Stomach (tissue), 9 donors: Measurements from ENCODE around the gene EPHB4. TPM values are rescaled to one million over a fixed set of nuclear protein-coding genes. Genes with fewer than 3 reads are reported as not detected.
"Not testable (repeated sequence)": the region's sequence is repeated elsewhere in the genome, so short reads cannot be mapped to it uniquely, and the experiment has no call there.

Experiments
- DNase-seq, 2 donors: peaks; one replicate each; pipeline versions ENCODE4 v3.0.0 to v3.0.0-alpha.2; 2013 to 2019
- H3K27ac ChIP-seq, 5 donors: fragments of 200-600 bp in 4 of 5; sonication (generic) in 4 of 5; one replicate each; pipeline ENCODE4 v1.5.1; 2013 to 2019; ENCODE audit warnings: mild to moderate bottlenecking in 1 of 5, moderate library complexity in 1 of 5
- H3K27me3 ChIP-seq, 3 donors: fragments of 200-600 bp; sonication (generic); one replicate each; pipeline ENCODE4 v1.5.1; 2017 to 2019; ENCODE audit warnings: mixed run types in 1 of 3
- H3K36me3 ChIP-seq, 4 donors: fragments of 200-600 bp; sonication (generic); 1 replicate in 3 of 4; 2 replicates in 1 of 4; pipeline ENCODE4 v1.5.1; 2016 to 2019
- H3K4me1 ChIP-seq, 4 donors: fragments of 200-600 bp; sonication (generic); one replicate each; pipeline ENCODE4 v1.5.1; 2016 to 2019
- H3K4me3 ChIP-seq, 4 donors: fragments of 200-600 bp; sonication (generic) in 3 of 4; one replicate each; pipeline ENCODE4 v1.5.1; 2016 to 2019; ENCODE audit warnings: mild to moderate bottlenecking in 1 of 4
- H3K9me3 ChIP-seq, 4 donors: fragments of 200-600 bp; sonication (generic); one replicate each; pipeline ENCODE4 v1.5.1; 2016 to 2019
- EP300 ChIP-seq: sonication (generic); formaldehyde crosslinking; IDR thresholded peaks from one replicate; pipeline ENCODE4 v1.6.1; 2017; ENCODE audit warnings: antibody characterized with exemption
- POLR2A ChIP-seq, 4 donors: fragments of 450-650 bp; IDR thresholded peaks; one replicate each; pipeline ENCODE4 v1.6.1; 2016; ENCODE audit warnings: antibody characterized with exemption in 4 of 4, control low read depth in 2 of 4, mild to moderate bottlenecking in 1 of 4, moderate library complexity in 1 of 4
- POLR2AphosphoS5 ChIP-seq, 3 donors: sonication (generic); formaldehyde crosslinking; IDR thresholded peaks; one replicate each; pipeline ENCODE4 v1.6.1; 2016; ENCODE audit warnings: antibody characterized with exemption in 3 of 3
- WGBS, 5 donors: extraction: QIAGEN DNeasy Blood & Tissue Kit in 3 of 5; methylation state at CpG; one replicate each; pipeline versions ENCODE4 v1.1.5 to v1.1.7; 2013 to 2018; 5-methylcytosine and 5-hydroxymethylcytosine counted together
- intact Hi-C: fragments of 100-400 bp; cut with DNase I; formaldehyde crosslinking; loops from one replicate; pipeline ENCODE4 v1.15.1; 2023; ENCODE audit warnings: low total_unique reads
- polyA plus RNA-seq, 3 donors: library from polyadenylated mRNA; stranded (reverse); fragments of 200-250 nt; gene quantifications; one replicate each; pipeline ENCODE4 v1.2.3, GENCODE V29; 2013
- total RNA-seq, 5 donors: library from RNA; depleted of rRNA; stranded (reverse); fragments of >200 nt; gene quantifications; one replicate each; pipeline versions ENCODE4 v1.1.0 to v1.2.3, GENCODE V29; 2014 to 2016
- TF ChIP-seq, protein P1 (sequence below), 7 experiments: fragments of 450-650 bp in 4 of 7; fragments of 200-600 bp in 3 of 7; sonication (generic) in 3 of 7; IDR thresholded peaks; one replicate each; pipeline ENCODE4 v1.5.1; 2016 to 2019; ENCODE audit warnings: antibody characterized with exemption in 7 of 7, control low read depth in 2 of 7, mild to moderate bottlenecking in 1 of 7
- donor health status: healthy with polysubstance abuse.
- donor health status: Bipolar disorder and iron deficiency.
- donor health status: healthy.

The EPHB4 gene
- total and polyA plus RNA-seq, 8 donors, result 7.3 to 128 (median 33.0) TPM

DNA sequence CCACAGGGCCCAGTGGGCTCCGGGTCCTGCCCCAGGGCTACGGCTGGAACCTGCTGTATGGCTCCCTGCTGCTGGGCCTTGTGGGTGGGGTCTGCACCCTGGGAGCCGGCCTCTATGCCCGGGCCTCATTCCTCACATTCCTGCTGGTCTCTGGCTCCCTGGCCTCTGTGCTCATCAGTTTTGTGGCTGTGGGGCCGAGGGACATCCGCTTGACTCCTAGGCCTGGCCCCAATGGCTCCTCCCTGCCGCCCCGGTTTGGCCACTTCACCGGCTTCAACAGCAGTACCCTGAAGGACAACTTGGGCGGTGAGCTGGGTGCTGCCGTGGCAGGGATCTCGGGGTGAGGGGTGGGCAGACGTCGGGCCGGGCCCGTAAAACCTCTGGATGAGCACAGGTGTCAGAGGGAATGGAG lies 29.6 kb upstream of the EPHB4 start:
- H3K36me3 ChIP-seq, result peaks cover 17 to 59% (median 53%) of the 10 kb centered on the region in 4 donors
- intact Hi-C loops, result loop anchor here (10.0 kb wide), 1 partner anchor 152 kb away; the partner anchor contains the start of gene POP7
- no peak for TF ChIP-seq EP300
- TF ChIP-seq, protein P1, sequence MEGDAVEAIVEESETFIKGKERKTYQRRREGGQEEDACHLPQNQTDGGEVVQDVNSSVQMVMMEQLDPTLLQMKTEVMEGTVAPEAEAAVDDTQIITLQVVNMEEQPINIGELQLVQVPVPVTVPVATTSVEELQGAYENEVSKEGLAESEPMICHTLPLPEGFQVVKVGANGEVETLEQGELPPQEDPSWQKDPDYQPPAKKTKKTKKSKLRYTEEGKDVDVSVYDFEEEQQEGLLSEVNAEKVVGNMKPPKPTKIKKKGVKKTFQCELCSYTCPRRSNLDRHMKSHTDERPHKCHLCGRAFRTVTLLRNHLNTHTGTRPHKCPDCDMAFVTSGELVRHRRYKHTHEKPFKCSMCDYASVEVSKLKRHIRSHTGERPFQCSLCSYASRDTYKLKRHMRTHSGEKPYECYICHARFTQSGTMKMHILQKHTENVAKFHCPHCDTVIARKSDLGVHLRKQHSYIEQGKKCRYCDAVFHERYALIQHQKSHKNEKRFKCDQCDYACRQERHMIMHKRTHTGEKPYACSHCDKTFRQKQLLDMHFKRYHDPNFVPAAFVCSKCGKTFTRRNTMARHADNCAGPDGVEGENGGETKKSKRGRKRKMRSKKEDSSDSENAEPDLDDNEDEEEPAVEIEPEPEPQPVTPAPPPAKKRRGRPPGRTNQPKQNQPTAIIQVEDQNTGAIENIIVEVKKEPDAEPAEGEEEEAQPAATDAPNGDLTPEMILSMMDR (IDR thresholded peaks at IDR 0.05), result no peak
- TF ChIP-seq POLR2A (IDR thresholded peaks at IDR 0.05), result no peak
- TF ChIP-seq POLR2AphosphoS5 (IDR thresholded peaks at IDR 0.05), result no peak

GRCh38 chr7:100855515-100855914 lies 28.2 kb upstream of the EPHB4 start:
- WGBS, 5 donors, result 84 to 95% (median 92%) methylated on average over 9 to 10 of the region's 10 CpGs
- TF ChIP-seq EP300, result no peak
- no peak for TF ChIP-seq POLR2A (IDR thresholded peaks at IDR 0.05)
- TF ChIP-seq, protein P1 (IDR thresholded peaks at IDR 0.05), result no peak
- no peak for TF ChIP-seq POLR2AphosphoS5 (IDR thresholded peaks at IDR 0.05)
- H3K4me3 ChIP-seq, result no peak overlapping the region
- H3K27ac ChIP-seq, result no peak overlapping the region
- H3K9me3 ChIP-seq, result no peaks in the 10 kb centered on the region
- no peaks in the 10 kb centered on the region for H3K27me3 ChIP-seq
- peaks cover 7 to 45% (median 40%) of the 10 kb centered on the region in 4 donors for H3K36me3 ChIP-seq
- H3K4me1 ChIP-seq, result peaks cover 17 to 30% (median 24%) of the 10 kb centered on the region in 4 donors
- intact Hi-C loops, result loop anchor here (10.0 kb wide), 1 partner anchor 151 kb away; the partner anchor contains the start of gene POP7
- DNase-seq, result no peak

More for the DNA sequence above, 29.6 kb upstream of the EPHB4 start:
- 96% methylated on average over 16 of the region's 16 CpGs; no CpG with 5 or more reads in 1 of the 5 donors for WGBS, 5 donors
- Histone ChIP-seq H3K27ac (no peak overlapping the region), H3K4me1 (peaks cover 14 to 26% (median 21%) of the 10 kb centered on the region in 4 donors), H3K27me3 (no peaks in the 10 kb centered on the region), H3K4me3 (no peak overlapping the region), H3K9me3 (no peaks in the 10 kb centered on the region)
- DNase-seq, result no peak

- not testable (repeated sequence) for H3K4me3 ChIP-seq, H3K9me3 ChIP-seq, DNase-seq, H3K27ac ChIP-seq, H3K27me3 ChIP-seq
- Histone ChIP-seq H3K36me3 (peaks cover under 1 to 39% (median 34%) of the 10 kb centered on the region in 4 donors), H3K4me1 (peaks cover 17 to 30% (median 24%) of the 10 kb centered on the region in 4 donors)
- WGBS, 5 donors, result 91 to 98% (median 98%) methylated on average over 9 of the region's 9 CpGs
- intact Hi-C loops, result loop anchor here (5.0 to 10.0 kb wide), 2 partner anchors 53 to 150 kb away; partner anchors contain the start of gene POP7
Observed at GRCh38 chr7:100854899-100855298, 27.6 kb upstream of the EPHB4 start.

- Histone ChIP-seq H3K9me3 (no peaks in the 10 kb centered on the region), H3K27me3 (no peaks in the 10 kb centered on the region), H3K4me1 (peaks cover 17 to 30% (median 24%) of the 10 kb centered on the region in 4 donors), H3K36me3 (peaks cover 0 to 33% (median 28%) of the 10 kb centered on the region in 4 donors), H3K27ac (no peak overlapping the region), H3K4me3 (no peak overlapping the region)
- TF ChIP-seq, protein P1 (IDR thresholded peaks at IDR 0.05), result no peak
- no peak for TF ChIP-seq EP300
- no peak for TF ChIP-seq POLR2AphosphoS5 (IDR thresholded peaks at IDR 0.05)
- no peak for TF ChIP-seq POLR2A (IDR thresholded peaks at IDR 0.05)
- WGBS, 5 donors, result 85 to 94% (median 87%) methylated on average over 12 to 14 of the region's 14 CpGs
- intact Hi-C loops, result loop anchor here (5.0 to 10.0 kb wide), 2 partner anchors 52 to 150 kb away; partner anchors contain the start of gene POP7
- no peak for DNase-seq
Observed at GRCh38 chr7:100854146-100854895, 27.0 kb upstream of the EPHB4 start.
